Adrenal gland (tissue), 5 donors: Measurements from ENCODE around the gene SOBP.

ENCODE experiments used
- POLR2A ChIP-seq, 2 donors: fragments of 450-650 bp; IDR thresholded peaks; one replicate each; pipeline ENCODE4 v1.6.1; 2017; ENCODE audit warnings: antibody characterized with exemption in 2 of 2, mild to moderate bottlenecking in 2 of 2, moderate library complexity in 1 of 2
- TF ChIP-seq, protein P1 (sequence below), 6 experiments: fragments of 450-650 bp in 4 of 6; fragments of 200-600 bp in 2 of 6; sonication (generic) in 1 of 6; IDR thresholded peaks; 1 replicate in 5 of 6; 2 replicates in 1 of 6; pipeline versions ENCODE4 v1.5.1 to v1.8.0; 2016 to 2021; ENCODE audit warnings: antibody characterized with exemption in 6 of 6, mild to moderate bottlenecking in 2 of 6, moderate library complexity in 1 of 6
- donor health status: DM: no; HTN: no; CAD: no.

DNA sequence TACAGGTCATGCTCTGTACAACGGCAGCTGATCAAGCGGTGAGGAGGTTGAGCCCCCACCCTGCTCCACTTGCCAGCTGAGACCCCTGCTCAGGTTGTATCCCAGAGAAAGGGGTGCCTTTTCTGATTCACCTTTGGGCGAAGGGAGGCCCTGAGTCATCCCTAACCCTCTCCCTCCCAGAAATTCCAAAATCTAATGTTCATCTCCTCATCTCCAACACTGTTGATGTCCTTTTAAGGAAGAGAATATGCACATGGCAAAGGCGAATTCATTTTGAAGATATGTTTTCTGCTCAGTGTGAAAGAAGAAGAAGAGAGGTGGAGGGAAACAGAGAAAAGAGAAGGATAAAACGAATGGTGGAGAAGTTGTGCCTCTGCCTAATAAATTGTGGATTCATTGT is 213.7 kb downstream of the SOBP start:
- TF ChIP-seq, protein P1, sequence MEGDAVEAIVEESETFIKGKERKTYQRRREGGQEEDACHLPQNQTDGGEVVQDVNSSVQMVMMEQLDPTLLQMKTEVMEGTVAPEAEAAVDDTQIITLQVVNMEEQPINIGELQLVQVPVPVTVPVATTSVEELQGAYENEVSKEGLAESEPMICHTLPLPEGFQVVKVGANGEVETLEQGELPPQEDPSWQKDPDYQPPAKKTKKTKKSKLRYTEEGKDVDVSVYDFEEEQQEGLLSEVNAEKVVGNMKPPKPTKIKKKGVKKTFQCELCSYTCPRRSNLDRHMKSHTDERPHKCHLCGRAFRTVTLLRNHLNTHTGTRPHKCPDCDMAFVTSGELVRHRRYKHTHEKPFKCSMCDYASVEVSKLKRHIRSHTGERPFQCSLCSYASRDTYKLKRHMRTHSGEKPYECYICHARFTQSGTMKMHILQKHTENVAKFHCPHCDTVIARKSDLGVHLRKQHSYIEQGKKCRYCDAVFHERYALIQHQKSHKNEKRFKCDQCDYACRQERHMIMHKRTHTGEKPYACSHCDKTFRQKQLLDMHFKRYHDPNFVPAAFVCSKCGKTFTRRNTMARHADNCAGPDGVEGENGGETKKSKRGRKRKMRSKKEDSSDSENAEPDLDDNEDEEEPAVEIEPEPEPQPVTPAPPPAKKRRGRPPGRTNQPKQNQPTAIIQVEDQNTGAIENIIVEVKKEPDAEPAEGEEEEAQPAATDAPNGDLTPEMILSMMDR (IDR thresholded peaks at IDR 0.05), result no peak
- no peak for TF ChIP-seq POLR2A (IDR thresholded peaks at IDR 0.05)
